ENCODE data around the gene FKBP9.

The FKBP9 gene

GRCh38 chr7:33038639-33039038, 81.4 kb downstream of the FKBP9 start:
- DNase-seq (ENCODE audit: low read depth) = no peak
- no peak for TF ChIP-seq CTCF (conservative IDR thresholded peaks at IDR 0.05; ENCODE audit: low read length)
- peak overlapping the region; percentile 59 for H3K4me3 ChIP-seq (ENCODE audit: low read length)

GRCh38 chr7:33039257-33039902, 82.1 kb downstream of the FKBP9 start:
- TF ChIP-seq CTCF (conservative IDR thresholded peaks at IDR 0.05; ENCODE audit: low read length) = no peak
- H3K4me3 ChIP-seq (ENCODE audit: low read length) = peak overlapping the region; percentile 59
- DNase-seq (ENCODE audit: low read depth) = no peak

GRCh38 chr7:33039903-33040292, 82.7 kb downstream of the FKBP9 start:
- DNase-seq (ENCODE audit: low read depth) = no peak
- H3K4me3 ChIP-seq (ENCODE audit: low read length) = peak overlapping the region; percentile 59
- no peak for TF ChIP-seq CTCF (conservative IDR thresholded peaks at IDR 0.05; ENCODE audit: low read length)

GRCh38 chr7:33040803-33041516, 83.7 kb downstream of the FKBP9 start:
- DNase-seq (ENCODE audit: low read depth) = no peak
- H3K4me3 ChIP-seq (ENCODE audit: low read length) = peak overlapping the region; percentile 9; the same call in 1 of the 2 replicates
- TF ChIP-seq CTCF (conservative IDR thresholded peaks at IDR 0.05; ENCODE audit: low read length) = no peak

- no peak for DNase-seq (ENCODE audit: low read depth)
- TF ChIP-seq CTCF (conservative IDR thresholded peaks at IDR 0.05; ENCODE audit: low read length) = no peak
- H3K4me3 ChIP-seq (ENCODE audit: low read length) = no peak overlapping the region
These were observed 84.6 kb downstream of the FKBP9 start for GRCh38 chr7:33041631-33042428.

GRCh38 chr7:33043501-33044400, 86.5 kb downstream of the FKBP9 start:
- no peak for TF ChIP-seq CTCF (conservative IDR thresholded peaks at IDR 0.05; ENCODE audit: low read length)

More at GRCh38 chr7:33043501-33044400, 86.5 kb downstream of the FKBP9 start:
- DNase-seq (ENCODE audit: low read depth) = no peak
- H3K4me3 ChIP-seq (ENCODE audit: low read length) = no peak overlapping the region

Measured in AG10803 (cell line).